GM12878 (cell line): Measurements from ENCODE around the gene UAP1.

Experiments used
- HCFC1 ChIP-seq: fragments of 150-350 bp; IDR thresholded peaks from 2 replicates; pipeline ENCODE4 v1.6.1; 2014; ENCODE audit warnings: low read length
- POLR2AphosphoS5 ChIP-seq: IDR thresholded peaks from 2 replicates; pipeline ENCODE4 v1.6.1; 2011; ENCODE audit warnings: mild to moderate bottlenecking, low read length, inconsistent platforms
- STAT3 ChIP-seq: IDR thresholded peaks from 2 replicates; pipeline ENCODE4 v1.6.1; 2011; ENCODE audit warnings: low read depth, low read length, improper control_type of control experiment
- SUZ12 ChIP-seq: fragments of 200-600 bp; sonication (generic); IDR thresholded peaks from one replicate; pipeline ENCODE4 v1.6.1; 2018; ENCODE audit warnings: antibody characterized with exemption, mild to moderate bottlenecking; ENCODE audit not compliant: unreplicated experiment
- TAF1 ChIP-seq: IDR thresholded peaks from 2 replicates; pipeline ENCODE4 v1.6.1; 2011; ENCODE audit warnings: mild to moderate bottlenecking, low read depth, low read length, borderline replicate concordance
- TCF7 ChIP-seq: IDR thresholded peaks from 2 replicates; pipeline ENCODE4 v1.6.1; 2014; ENCODE audit warnings: antibody characterized with exemption, borderline replicate concordance
- TF ChIP-seq, protein P1 (sequence below): fragments of 450-650 bp; formaldehyde crosslinking; IDR thresholded peaks from 2 replicates; pipeline ENCODE4 v1.4.0; 2020; ENCODE audit warnings: mild to moderate bottlenecking, moderate library complexity
- TF ChIP-seq, protein P2 (sequence below), 3 experiments: IDR thresholded peaks in 2 of 3; conservative IDR thresholded peaks in 1 of 3; 2 replicates each; pipeline ENCODE4 v1.5.1; 2011; ENCODE audit warnings: low read depth in 3 of 3, low read length in 3 of 3, mild to moderate bottlenecking in 3 of 3, control low read depth in 2 of 3, moderate library complexity in 2 of 3, inconsistent platforms in 1 of 3, mixed read lengths in 1 of 3; ENCODE audit not compliant: control insufficient read depth in 2 of 3, insufficient read depth in 1 of 3; ENCODE audit errors: extremely low read depth in 1 of 3

DNA sequence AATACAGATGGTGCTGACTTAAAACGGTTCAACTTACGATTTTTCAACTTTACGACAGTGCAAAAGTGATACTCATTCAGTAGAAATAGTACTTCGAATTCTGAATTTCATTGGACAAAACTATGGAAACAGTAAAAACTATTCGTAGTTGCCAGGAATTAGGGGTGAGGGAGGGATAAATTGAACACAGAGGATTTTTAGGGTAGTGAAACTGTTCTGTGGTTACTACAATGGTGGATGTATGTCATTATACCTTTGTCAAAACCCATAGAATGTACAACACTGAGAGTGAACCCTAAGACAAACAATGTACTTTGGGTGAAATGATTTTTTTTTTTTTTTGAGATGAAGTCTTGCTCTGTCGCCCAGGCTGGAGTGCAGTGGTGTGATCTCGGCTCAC lies 78.2 kb downstream of the UAP1 start:
- TF ChIP-seq HCFC1 (no peak), TCF7 (no peak), SUZ12 (no peak), POLR2AphosphoS5 (no peak), TAF1 (no peak), STAT3 (no peak)
- TF ChIP-seq, protein P1, sequence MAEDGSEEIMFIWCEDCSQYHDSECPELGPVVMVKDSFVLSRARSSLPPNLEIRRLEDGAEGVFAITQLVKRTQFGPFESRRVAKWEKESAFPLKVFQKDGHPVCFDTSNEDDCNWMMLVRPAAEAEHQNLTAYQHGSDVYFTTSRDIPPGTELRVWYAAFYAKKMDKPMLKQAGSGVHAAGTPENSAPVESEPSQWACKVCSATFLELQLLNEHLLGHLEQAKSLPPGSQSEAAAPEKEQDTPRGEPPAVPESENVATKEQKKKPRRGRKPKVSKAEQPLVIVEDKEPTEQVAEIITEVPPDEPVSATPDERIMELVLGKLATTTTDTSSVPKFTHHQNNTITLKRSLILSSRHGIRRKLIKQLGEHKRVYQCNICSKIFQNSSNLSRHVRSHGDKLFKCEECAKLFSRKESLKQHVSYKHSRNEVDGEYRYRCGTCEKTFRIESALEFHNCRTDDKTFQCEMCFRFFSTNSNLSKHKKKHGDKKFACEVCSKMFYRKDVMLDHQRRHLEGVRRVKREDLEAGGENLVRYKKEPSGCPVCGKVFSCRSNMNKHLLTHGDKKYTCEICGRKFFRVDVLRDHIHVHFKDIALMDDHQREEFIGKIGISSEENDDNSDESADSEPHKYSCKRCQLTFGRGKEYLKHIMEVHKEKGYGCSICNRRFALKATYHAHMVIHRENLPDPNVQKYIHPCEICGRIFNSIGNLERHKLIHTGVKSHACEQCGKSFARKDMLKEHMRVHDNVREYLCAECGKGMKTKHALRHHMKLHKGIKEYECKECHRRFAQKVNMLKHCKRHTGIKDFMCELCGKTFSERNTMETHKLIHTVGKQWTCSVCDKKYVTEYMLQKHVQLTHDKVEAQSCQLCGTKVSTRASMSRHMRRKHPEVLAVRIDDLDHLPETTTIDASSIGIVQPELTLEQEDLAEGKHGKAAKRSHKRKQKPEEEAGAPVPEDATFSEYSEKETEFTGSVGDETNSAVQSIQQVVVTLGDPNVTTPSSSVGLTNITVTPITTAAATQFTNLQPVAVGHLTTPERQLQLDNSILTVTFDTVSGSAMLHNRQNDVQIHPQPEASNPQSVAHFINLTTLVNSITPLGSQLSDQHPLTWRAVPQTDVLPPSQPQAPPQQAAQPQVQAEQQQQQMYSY (CRISPR knock-in tag): no peak
- TF ChIP-seq, protein P2, sequence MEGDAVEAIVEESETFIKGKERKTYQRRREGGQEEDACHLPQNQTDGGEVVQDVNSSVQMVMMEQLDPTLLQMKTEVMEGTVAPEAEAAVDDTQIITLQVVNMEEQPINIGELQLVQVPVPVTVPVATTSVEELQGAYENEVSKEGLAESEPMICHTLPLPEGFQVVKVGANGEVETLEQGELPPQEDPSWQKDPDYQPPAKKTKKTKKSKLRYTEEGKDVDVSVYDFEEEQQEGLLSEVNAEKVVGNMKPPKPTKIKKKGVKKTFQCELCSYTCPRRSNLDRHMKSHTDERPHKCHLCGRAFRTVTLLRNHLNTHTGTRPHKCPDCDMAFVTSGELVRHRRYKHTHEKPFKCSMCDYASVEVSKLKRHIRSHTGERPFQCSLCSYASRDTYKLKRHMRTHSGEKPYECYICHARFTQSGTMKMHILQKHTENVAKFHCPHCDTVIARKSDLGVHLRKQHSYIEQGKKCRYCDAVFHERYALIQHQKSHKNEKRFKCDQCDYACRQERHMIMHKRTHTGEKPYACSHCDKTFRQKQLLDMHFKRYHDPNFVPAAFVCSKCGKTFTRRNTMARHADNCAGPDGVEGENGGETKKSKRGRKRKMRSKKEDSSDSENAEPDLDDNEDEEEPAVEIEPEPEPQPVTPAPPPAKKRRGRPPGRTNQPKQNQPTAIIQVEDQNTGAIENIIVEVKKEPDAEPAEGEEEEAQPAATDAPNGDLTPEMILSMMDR (IDR thresholded peaks at IDR 0.05 in 2 of 3, conservative IDR thresholded peaks at IDR 0.05 in 1 of 3; ENCODE audit: control insufficient read depth in 2 of 3, extremely low read depth in 1 of 3, insufficient read depth in 1 of 3, low read depth in 3 of 3, low read length in 3 of 3): no peak
